GM12878 (cell line): ENCODE data around the gene RNF130. TPM values are rescaled to one million over a fixed set of nuclear protein-coding genes. Genes with fewer than 3 reads are reported as not detected.

Experiments used
- ATAC-seq: fragments of 200-7000 bp; cut with Tn5 transposase; 3 replicates; pipeline ENCODE4 v1.9.1; 2020; ENCODE audit warnings: mild to moderate bottlenecking, moderate library complexity
- BruUV-seq: library from RNA; stranded (reverse); fragments of 400-500 nt; replicated peaks from 2 replicates; lab custom pipeline; 2021; lab: Mats Ljungman, UMichigan
- CTCF ChIA-PET: fragments of 300-600 bp; sonication (Branson Sonifier 250); formaldehyde crosslinking; extraction: SDS; loops from one replicate; lab custom pipeline; 2021; ENCODE audit warnings: inconsistent platforms; lab: Yijun Ruan, JAX
- POLR2A ChIA-PET: fragments of 350-600 bp; formaldehyde crosslinking; extraction: SDS; loops from one replicate; lab custom pipeline; 2021; ENCODE audit warnings: inconsistent platforms; lab: Charles Lee
- RAD21 ChIA-PET: fragments of 300-600 bp; sonication (Branson Sonifier 250); formaldehyde crosslinking; loops from one replicate; lab custom pipeline; 2023; ENCODE audit warnings: antibody characterized with exemption; ENCODE audit not compliant: unreplicated experiment; lab: Charles Lee
- SMC1A ChIA-PET: fragments of 300-600 bp; sonication (Branson Sonifier 250); formaldehyde crosslinking; loops from one replicate; lab custom pipeline; 2023; ENCODE audit not compliant: unreplicated experiment, uncharacterized antibody; lab: Charles Lee
- DNase-seq: peaks from one replicate; pipeline ENCODE4 v3.0.0-alpha.2; 2011; ENCODE audit warnings: low read depth, low spot score
- FAIRE-seq: peaks from 3 replicates; lab custom pipeline; 2011; peaks lifted over from hg19 to GRCh38; lab: Jason Lieb, UNC
- H2AFZ ChIP-seq: 2 replicates; pipeline ENCODE4 v1.6.0; 2011; ENCODE audit warnings: low read depth, low read length, control low read depth; ENCODE audit not compliant: control insufficient read depth
- H3K27ac ChIP-seq: 2 replicates; pipeline ENCODE4 v1.5.1; 2011; ENCODE audit warnings: control low read depth; ENCODE audit not compliant: control insufficient read depth, insufficient read depth
- H3K27me3 ChIP-seq, 2 experiments: replicated peaks in 1 of 2; 2 replicates each; pipeline versions ENCODE4 v1.6.0 to v1.6.1; 2011; ENCODE audit warnings: low read length in 1 of 2; ENCODE audit not compliant: control insufficient read depth in 2 of 2, insufficient read depth in 2 of 2
- H3K36me3 ChIP-seq, 2 experiments: 2 replicates each; pipeline ENCODE4 v1.5.1; 2011; ENCODE audit warnings: low read length in 1 of 2; ENCODE audit not compliant: control insufficient read depth in 2 of 2, insufficient read depth in 2 of 2
- H3K4me1 ChIP-seq: 2 replicates; pipeline ENCODE4 v1.6.1; 2011; ENCODE audit warnings: mild to moderate bottlenecking, low read length, moderate library complexity, mixed read lengths; ENCODE audit not compliant: control insufficient read depth, insufficient read depth
- H3K4me2 ChIP-seq: 2 replicates; pipeline ENCODE4 v1.6.0; 2011; ENCODE audit warnings: control low read depth; ENCODE audit not compliant: control insufficient read depth, insufficient read depth
- H3K4me3 ChIP-seq: fragments of 200-600 bp; sonication (generic); 2 replicates; pipeline ENCODE4 v1.5.1; 2016
- H3K79me2 ChIP-seq: 2 replicates; pipeline ENCODE4 v1.6.0; 2011; ENCODE audit warnings: low read length; ENCODE audit not compliant: control insufficient read depth, insufficient read depth
- H3K9ac ChIP-seq: 2 replicates; pipeline ENCODE4 v1.8.0; 2011; ENCODE audit warnings: low read length, control low read depth, mixed read lengths; ENCODE audit not compliant: control insufficient read depth, insufficient read depth
- H3K9me3 ChIP-seq: replicated peaks from 3 replicates; pipeline ENCODE4 v1.5.1; 2011; ENCODE audit warnings: mild to moderate bottlenecking, low read length; ENCODE audit not compliant: control insufficient read depth, insufficient read depth
- H4K20me1 ChIP-seq: 2 replicates; pipeline ENCODE4 v1.6.0; 2011; ENCODE audit not compliant: control insufficient read depth, insufficient read depth
- ATF2 ChIP-seq: IDR thresholded peaks from 2 replicates; pipeline ENCODE4 v1.6.1; 2012; ENCODE audit warnings: low read length, inconsistent platforms
- BCLAF1 ChIP-seq: fragments of 450-650 bp; IDR thresholded peaks from 2 replicates; pipeline ENCODE4 v1.6.1; 2017; ENCODE audit warnings: antibody characterized with exemption, mild to moderate bottlenecking, moderate library complexity
- SREBF1 ChIP-seq: IDR thresholded peaks from 2 replicates; pipeline ENCODE4 v1.6.1; 2012; ENCODE audit warnings: mild to moderate bottlenecking, low read length
- WGBS: methylation state at CpG from one replicate; pipeline ENCODE4 v1.1.6; 2016; ENCODE audit warnings: low lambda C conversion rate; ENCODE audit not compliant: insufficient replicate concordance, insufficient coverage; ENCODE audit errors: missing lambda C conversion rate; 5-methylcytosine and 5-hydroxymethylcytosine counted together
- in situ Hi-C: fragments of 300-500 bp; cut with MboI; formaldehyde crosslinking; loops from 9 replicates; pipeline ENCODE4 v1.14.3; 2018; ENCODE audit warnings: mixed read lengths
- intact Hi-C: fragments of 100-400 bp; cut with micrococcal nuclease; formaldehyde crosslinking; loops from one replicate; pipeline ENCODE4 v1.14.2; 2022; ENCODE audit not compliant: unreplicated experiment
- polyA plus RNA-seq, 11 experiments: library from polyadenylated mRNA; depleted of rRNA in 4 of 11; unstranded in 6 of 11; stranded (reverse) in 5 of 11; fragments of >200 nt; fragmentation: Nextera tagmentation in 4 of 11; fragmentation: Illumina TruSeq in 1 of 11; extraction: Ambion mirVana in 4 of 11; extraction: Trizol in 1 of 11; gene quantifications; 1 replicate in 1 of 11; 2 replicates in 10 of 11; pipeline versions ENCODE4 v1.2.1 to v1.2.3, GENCODE V29; 2011 to 2016; ENCODE audit warnings: inconsistent platforms in 2 of 11, missing spikeins in 2 of 11, low read depth in 1 of 11
- total RNA-seq, 4 experiments: library from RNA; depleted of rRNA in 3 of 4; stranded (reverse); fragments of >200 nt in 3 of 4; fragmentation: Illumina TruSeq in 1 of 4; extraction: Trizol in 1 of 4; gene quantifications; 2 replicates each; pipeline versions ENCODE4 v1.2.1 to v1.2.3, GENCODE V29; 2013 to 2021

RNF130 gene
- total and polyA plus RNA-seq, 10 of the 15 experiments (the other 5 are each of a cell fraction or from before 2014, with no cell fraction given) = 0.04 to 0.36 (median 0.11) TPM; not detected in 1

DNA sequence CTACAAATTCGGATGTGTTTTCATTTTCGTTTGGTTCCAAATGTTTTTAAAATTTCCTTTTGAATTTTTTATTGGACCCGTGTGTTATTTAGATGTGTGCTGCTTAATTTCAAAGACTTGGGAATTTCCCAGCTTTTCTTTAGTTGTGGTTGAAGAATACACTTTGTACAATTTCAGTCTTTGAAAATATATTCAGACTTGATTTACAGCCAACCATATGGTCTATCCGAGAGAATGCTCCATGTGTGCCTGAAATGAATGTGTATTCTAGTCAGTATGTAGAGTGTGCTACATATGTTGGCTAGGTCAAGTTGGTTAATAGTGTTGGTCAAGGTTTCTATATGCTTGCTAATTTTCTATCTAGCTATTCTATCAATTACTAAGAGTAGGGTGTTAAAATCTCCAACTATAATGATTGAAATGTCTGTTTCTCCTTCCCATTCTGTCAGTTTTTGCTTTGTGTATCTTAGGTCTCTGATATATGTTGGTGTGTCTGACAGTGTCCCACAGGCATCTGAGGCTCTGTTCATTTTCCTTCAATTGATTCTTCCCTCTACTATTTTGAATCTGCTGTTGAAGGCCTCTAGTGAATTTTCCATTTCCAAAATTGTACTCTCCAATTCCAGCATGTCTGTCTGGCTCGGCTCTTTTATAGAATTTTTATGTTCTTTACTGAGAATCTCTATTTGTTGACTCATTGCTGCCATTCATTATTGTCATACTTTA lies 36.2 kb downstream of the RNF130 start:
- ChIA-PET CTCF (no interaction called here), SMC1A (no interaction called here), RAD21 (no interaction called here), POLR2A (no interaction called here)
- H3K4me1 ChIP-seq = no peaks in the 10 kb centered on the region
- H3K4me2 ChIP-seq = no peak overlapping the region
- H3K79me2 ChIP-seq = no peaks in the 10 kb centered on the region
- intact Hi-C loops (no loop called here), in situ Hi-C loops (no loop called here)
- H4K20me1 ChIP-seq = no peaks in the 10 kb centered on the region
- ATAC-seq (no peak), DNase-seq (no peak), FAIRE-seq (no peak)
- H3K27me3 ChIP-seq = no peaks in the 10 kb centered on the region
- peaks cover 4% of the 10 kb centered on the region; the same call in 2 of the 3 replicates for H3K9me3 ChIP-seq
- H3K27ac ChIP-seq = no peak overlapping the region
- no peak overlapping the region for H2AFZ ChIP-seq
- no peak overlapping the region for H3K4me3 ChIP-seq
- no peaks in the 10 kb centered on the region for H3K36me3 ChIP-seq
- no peak for TF ChIP-seq SREBF1
- TF ChIP-seq BCLAF1 = no peak
- no peak for TF ChIP-seq ATF2
- BruUV-seq = no TSS peak
- H3K9ac ChIP-seq = no peak overlapping the region
- 31% methylated on average over 5 of the region's 5 CpGs for WGBS
